ENCODE results near the gene TMEM205.

The TMEM205 gene

DNA sequence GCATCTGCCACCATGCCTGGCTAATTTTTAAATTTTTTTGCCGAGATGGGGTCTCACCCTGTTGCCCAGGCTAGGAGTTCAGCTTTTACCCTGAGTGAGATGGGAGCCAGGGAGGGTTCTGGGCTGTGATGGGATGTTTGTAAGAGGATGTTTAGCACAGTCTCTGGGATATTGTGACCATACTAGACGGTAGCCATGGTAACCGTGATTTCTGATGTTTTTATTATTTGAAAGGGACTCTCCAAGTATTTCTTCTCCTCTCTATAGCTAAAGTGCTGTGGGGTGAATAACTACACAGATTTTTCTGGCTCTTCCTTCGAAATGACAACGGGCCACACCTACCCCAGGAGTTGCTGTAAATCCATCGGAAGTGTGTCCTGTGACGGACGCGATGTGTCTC lies 39.7 kb downstream of the TMEM205 start:
- DNase-seq (ENCODE audit: low read depth) = no peak
- TF ChIP-seq, protein P1, sequence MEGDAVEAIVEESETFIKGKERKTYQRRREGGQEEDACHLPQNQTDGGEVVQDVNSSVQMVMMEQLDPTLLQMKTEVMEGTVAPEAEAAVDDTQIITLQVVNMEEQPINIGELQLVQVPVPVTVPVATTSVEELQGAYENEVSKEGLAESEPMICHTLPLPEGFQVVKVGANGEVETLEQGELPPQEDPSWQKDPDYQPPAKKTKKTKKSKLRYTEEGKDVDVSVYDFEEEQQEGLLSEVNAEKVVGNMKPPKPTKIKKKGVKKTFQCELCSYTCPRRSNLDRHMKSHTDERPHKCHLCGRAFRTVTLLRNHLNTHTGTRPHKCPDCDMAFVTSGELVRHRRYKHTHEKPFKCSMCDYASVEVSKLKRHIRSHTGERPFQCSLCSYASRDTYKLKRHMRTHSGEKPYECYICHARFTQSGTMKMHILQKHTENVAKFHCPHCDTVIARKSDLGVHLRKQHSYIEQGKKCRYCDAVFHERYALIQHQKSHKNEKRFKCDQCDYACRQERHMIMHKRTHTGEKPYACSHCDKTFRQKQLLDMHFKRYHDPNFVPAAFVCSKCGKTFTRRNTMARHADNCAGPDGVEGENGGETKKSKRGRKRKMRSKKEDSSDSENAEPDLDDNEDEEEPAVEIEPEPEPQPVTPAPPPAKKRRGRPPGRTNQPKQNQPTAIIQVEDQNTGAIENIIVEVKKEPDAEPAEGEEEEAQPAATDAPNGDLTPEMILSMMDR (conservative IDR thresholded peaks at IDR 0.05; ENCODE audit: low read depth, low read length) = no peak

DNA sequence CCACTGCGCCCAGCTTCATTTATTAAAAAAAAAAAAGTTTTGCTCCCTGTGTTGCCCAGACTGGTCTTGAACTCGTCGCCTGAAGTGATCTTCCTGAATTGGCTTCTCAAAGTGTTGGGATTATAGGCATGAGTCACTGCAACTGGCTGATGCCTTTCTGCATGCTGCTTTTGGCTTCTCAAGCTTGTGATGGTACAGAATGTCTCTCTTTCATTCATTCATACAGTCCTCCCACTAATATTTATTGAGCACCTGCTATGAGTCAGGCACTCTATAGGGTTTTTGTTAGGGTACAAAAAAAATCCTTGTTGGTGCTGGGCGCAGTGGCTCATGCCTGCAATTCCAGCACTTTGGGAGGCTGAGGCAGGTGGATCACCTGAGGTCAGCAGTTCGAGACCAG lies 41.1 kb downstream of the TMEM205 start:
- no peak for DNase-seq (ENCODE audit: low read depth)
- TF ChIP-seq, protein P1 (conservative IDR thresholded peaks at IDR 0.05; ENCODE audit: low read depth, low read length) = no peak
- no peak overlapping the region for H3K4me3 ChIP-seq (ENCODE audit: low read depth, low read length)

More for the DNA sequence above, 39.7 kb downstream of the TMEM205 start:
- no peak overlapping the region for H3K4me3 ChIP-seq (ENCODE audit: low read depth, low read length)

DNA sequence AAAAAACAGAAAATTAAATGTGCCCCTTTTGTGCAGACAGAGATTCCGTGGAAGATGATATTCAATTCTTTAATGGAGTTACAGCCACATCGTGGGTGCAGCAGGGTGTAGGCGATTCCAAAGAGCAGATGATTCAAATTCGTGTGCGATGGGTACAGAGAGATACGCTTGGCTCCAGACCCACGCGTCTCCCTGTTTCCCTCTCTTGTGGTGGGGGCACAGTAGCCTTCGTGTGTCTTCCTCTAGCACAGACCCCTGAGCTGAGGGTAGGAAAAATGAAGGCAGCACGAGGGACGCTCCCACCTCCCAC lies 45.3 kb downstream of the TMEM205 start:
- TF ChIP-seq, protein P1 (conservative IDR thresholded peaks at IDR 0.05; ENCODE audit: low read depth, low read length) = no peak
- no peak for DNase-seq (ENCODE audit: low read depth)
- H3K4me3 ChIP-seq (ENCODE audit: low read depth, low read length) = no peak overlapping the region

DNA sequence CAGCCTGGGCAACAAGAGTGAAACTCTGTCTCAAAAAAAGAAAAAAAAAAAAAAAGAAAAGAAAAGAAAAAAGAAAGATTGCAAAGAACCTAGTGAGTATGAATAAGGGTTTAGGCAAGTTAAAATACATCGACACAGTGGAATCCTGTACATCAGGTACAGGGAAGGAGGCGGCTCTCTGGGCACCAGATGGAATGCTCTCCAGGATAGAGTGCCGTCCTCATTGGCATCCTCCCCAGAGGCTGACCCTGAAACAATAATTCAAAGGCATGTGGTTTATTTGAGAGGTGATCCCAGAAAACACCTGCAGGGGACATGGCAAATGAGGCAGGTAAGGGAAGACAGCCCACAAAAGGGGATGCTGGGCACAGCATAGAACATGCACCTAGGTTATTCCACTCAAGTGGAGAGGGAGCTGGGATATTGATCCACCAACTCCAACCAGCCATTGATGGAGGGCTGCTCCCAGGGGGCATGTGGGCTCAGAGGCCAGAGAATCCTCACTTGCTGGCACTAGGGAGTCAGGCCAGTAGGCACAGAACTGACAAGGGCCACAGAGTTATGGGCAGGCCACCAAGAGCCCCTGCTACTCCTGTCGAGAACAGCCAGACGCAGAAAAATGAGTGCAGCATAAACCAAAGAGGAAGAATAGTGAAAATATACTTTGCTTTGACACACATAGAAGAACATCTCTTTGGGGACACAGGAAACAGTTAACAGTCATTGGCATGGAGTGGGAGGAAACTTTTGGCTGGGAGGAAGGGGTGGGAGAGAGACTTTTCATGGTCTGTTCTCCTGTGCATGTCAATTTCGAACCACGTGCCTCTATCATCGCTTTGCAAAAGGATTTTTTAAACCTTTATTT lies 45.9 kb downstream of the TMEM205 start:
- H3K4me3 ChIP-seq (ENCODE audit: low read depth, low read length) = no peak overlapping the region
- no peak for DNase-seq (ENCODE audit: low read depth)
- TF ChIP-seq, protein P1 (conservative IDR thresholded peaks at IDR 0.05; ENCODE audit: low read depth, low read length) = no peak

DNA sequence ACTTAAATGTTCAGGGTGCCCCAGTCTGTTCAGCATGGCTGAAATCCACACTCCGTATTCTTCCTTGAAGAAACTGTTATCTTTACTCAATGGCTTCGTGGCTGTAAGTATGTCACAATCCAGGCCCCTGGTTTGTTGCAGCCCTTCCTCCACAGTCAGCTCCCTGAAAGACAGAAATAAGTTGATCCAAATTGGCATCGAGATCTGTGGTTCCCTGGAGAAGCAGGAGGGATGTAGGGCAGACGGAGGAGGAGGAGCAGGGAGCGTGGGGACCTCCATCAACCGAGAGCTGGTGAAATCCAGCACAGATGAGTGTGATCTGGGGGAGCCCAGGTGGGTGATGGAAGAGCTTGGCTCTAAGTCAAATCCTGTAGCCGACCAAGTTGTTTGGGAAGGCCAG lies 49.8 kb downstream of the TMEM205 start:
- TF ChIP-seq, protein P1 (conservative IDR thresholded peaks at IDR 0.05; ENCODE audit: low read depth, low read length) = no peak
- no peak for DNase-seq (ENCODE audit: low read depth)

DNA sequence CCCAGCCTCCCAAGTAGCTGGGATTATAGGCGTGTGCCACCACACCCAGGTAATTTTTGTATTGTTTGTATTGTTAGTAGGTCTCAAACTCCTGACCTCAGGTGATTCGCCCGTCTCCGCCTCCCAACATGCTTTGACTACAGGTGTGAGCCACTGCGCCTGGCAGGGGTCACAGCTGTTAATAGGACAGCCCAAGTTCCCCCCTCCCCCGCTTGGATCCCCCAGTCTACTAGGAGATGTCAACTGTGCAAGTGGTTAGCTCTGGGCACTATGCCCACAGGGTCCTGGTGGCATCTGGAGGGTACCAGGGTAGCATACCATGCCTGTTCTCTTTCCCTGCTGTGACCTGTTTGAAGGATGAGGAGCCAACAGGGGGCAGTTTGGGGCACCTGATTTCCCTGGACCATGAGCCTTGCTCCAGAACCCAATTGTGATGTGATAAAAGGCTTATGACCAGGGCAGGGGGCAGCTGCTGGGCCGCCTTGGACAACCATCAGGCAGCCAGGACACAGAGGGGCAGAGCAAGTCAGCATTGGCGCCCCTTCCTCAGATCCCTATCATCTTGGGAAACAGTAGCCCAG lies 50.3 kb downstream of the TMEM205 start, which contains the start of gene TSPAN16:
Gene TSPAN16, plus strand, starts transcription at position 496 of the 581 bp plus-strand sequence. CDS start 138 bp downstream, outside the sequence.
- H3K4me3 ChIP-seq (ENCODE audit: low read depth, low read length) = no peak within 1 kb of the TSS
- TF ChIP-seq, protein P1 (conservative IDR thresholded peaks at IDR 0.05; ENCODE audit: low read depth, low read length) = peak; percentile 13
- DNase-seq (ENCODE audit: low read depth) = no peak

More for the DNA sequence above, 49.8 kb downstream of the TMEM205 start:
- H3K4me3 ChIP-seq (ENCODE audit: low read depth, low read length) = no peak overlapping the region

Measured in choroid plexus epithelial cell (primary cell).